ENCODE data around the gene CD8B. TPM values are rescaled to one million over a fixed set of nuclear protein-coding genes. Genes with fewer than 3 reads are reported as not detected.

The CD8B gene
- total RNA-seq, 1 experiment from 2014 or later, result 0.47 TPM

- RAD21 ChIA-PET (ENCODE audit: low non-redundant PET in 1 of 2, low total read pairs in 2 of 2, uncharacterized antibody in 2 of 2, unreplicated experiment in 2 of 2), result no interaction called here
- H4K20me1 ChIP-seq (ENCODE audit: insufficient read depth), result no peaks in the 10 kb centered on the region
- H3K27ac ChIP-seq (ENCODE audit: low read depth, low read length), result no peak overlapping the region
- no peaks in the 10 kb centered on the region for H3K36me3 ChIP-seq (ENCODE audit: control insufficient read depth in 1 of 2, insufficient read depth in 2 of 2, low read length in 2 of 2)
- no peak overlapping the region for H3K4me3 ChIP-seq (replicated peaks in 1 of 2; ENCODE audit: low read depth in 1 of 2, low read length in 2 of 2)
- intact Hi-C loops (cut with micrococcal nuclease), result no loop called here
- no TSS peak for BruUV-seq (replicated peaks)
- H3K79me2 ChIP-seq (ENCODE audit: insufficient read depth, low read length), result no peaks in the 10 kb centered on the region
- TF ChIP-seq EZH2phosphoT487 (IDR thresholded peaks at IDR 0.05; ENCODE audit: borderline replicate concordance), result no peak
- H3K4me1 ChIP-seq (ENCODE audit: control insufficient read depth in 1 of 2, insufficient read depth in 2 of 2, low read length in 2 of 2), result no peaks in the 10 kb centered on the region
- CTCF ChIA-PET, result no interaction called here
- no peak overlapping the region for H2AFZ ChIP-seq (ENCODE audit: low read depth, low read length, poor library complexity, severe bottlenecking)
- ATAC-seq (no peak), DNase-seq (ENCODE audit: low read depth, low spot score) (no peak)
- H3K4me2 ChIP-seq (ENCODE audit: low read length), result no peak overlapping the region
- POLR2A ChIA-PET, result no interaction called here
- H3K27me3 ChIP-seq (ENCODE audit: insufficient read depth, low read length), result no peaks in the 10 kb centered on the region
- no peaks in the 10 kb centered on the region for H3K9me3 ChIP-seq (ENCODE audit: control insufficient read depth in 1 of 2, insufficient read depth in 1 of 2, low read depth in 1 of 2, low read length in 2 of 2)
- no peaks in the 10 kb centered on the region for H3K9me2 ChIP-seq (ENCODE audit: insufficient read depth)
- no peak overlapping the region for H3K9ac ChIP-seq (ENCODE audit: low read length)
These were observed 40.4 kb downstream of the CD8B start for GRCh38 chr2:86821306-86821705.

DNA sequence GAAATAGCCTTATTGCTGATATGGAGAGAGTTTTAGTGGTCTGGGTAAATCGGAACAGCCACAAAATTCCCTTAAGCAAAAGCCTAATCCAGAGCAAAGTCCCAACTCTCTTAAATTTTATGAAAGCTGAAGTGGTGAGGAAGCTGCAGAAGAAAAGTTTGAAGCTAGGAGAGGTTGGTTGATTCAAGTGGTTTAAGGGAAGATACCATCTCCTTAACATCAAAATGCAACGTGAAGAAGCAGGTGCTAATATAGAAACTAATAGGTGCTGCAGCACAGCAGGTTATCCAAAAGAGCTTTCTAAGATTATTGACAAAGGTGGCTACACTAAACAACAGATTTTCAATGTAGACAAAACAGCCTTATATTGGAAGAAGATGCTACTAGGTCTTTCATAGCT lies 42.7 kb downstream of the CD8B start:
- BruUV-seq (replicated peaks), result no TSS peak
- CTCF ChIA-PET, result no interaction called here
- no peak overlapping the region for H3K27ac ChIP-seq (ENCODE audit: low read depth, low read length)

More for the DNA sequence above, 42.7 kb downstream of the CD8B start:
- Histone ChIP-seq H3K79me2 (ENCODE audit: insufficient read depth, low read length) (no peaks in the 10 kb centered on the region), H3K9me3 (ENCODE audit: control insufficient read depth in 1 of 2, insufficient read depth in 1 of 2, low read depth in 1 of 2, low read length in 2 of 2) (no peaks in the 10 kb centered on the region), H3K9ac (ENCODE audit: low read length) (no peak overlapping the region), H3K36me3 (ENCODE audit: control insufficient read depth in 1 of 2, insufficient read depth in 2 of 2, low read length in 2 of 2) (no peaks in the 10 kb centered on the region), H3K9me2 (ENCODE audit: insufficient read depth) (no peaks in the 10 kb centered on the region), H4K20me1 (ENCODE audit: insufficient read depth) (no peaks in the 10 kb centered on the region), H3K4me1 (ENCODE audit: control insufficient read depth in 1 of 2, insufficient read depth in 2 of 2, low read length in 2 of 2) (no peaks in the 10 kb centered on the region), H3K4me2 (ENCODE audit: low read length) (no peak overlapping the region), H3K27me3 (ENCODE audit: insufficient read depth, low read length) (no peaks in the 10 kb centered on the region), H2AFZ (ENCODE audit: low read depth, low read length, poor library complexity, severe bottlenecking) (no peak overlapping the region), H3K4me3 (replicated peaks in 1 of 2; ENCODE audit: low read depth in 1 of 2, low read length in 2 of 2) (no peak overlapping the region)
- DNase-seq (ENCODE audit: low read depth, low spot score) (no peak), ATAC-seq (no peak)
- intact Hi-C loops (cut with micrococcal nuclease), result no loop called here
- TF ChIP-seq SRF (IDR thresholded peaks at IDR 0.05; ENCODE audit: low read depth), result no peak
- TF ChIP-seq, protein P1, sequence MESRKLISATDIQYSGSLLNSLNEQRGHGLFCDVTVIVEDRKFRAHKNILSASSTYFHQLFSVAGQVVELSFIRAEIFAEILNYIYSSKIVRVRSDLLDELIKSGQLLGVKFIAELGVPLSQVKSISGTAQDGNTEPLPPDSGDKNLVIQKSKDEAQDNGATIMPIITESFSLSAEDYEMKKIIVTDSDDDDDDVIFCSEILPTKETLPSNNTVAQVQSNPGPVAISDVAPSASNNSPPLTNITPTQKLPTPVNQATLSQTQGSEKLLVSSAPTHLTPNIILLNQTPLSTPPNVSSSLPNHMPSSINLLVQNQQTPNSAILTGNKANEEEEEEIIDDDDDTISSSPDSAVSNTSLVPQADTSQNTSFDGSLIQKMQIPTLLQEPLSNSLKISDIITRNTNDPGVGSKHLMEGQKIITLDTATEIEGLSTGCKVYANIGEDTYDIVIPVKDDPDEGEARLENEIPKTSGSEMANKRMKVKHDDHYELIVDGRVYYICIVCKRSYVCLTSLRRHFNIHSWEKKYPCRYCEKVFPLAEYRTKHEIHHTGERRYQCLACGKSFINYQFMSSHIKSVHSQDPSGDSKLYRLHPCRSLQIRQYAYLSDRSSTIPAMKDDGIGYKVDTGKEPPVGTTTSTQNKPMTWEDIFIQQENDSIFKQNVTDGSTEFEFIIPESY (IDR thresholded peaks at IDR 0.05; ENCODE audit: extremely low read depth, insufficient replicate concordance, low read length), result no peak
- no peak for TF ChIP-seq SP1 (IDR thresholded peaks at IDR 0.05; ENCODE audit: low read depth)
- TF ChIP-seq CBX3 (IDR thresholded peaks at IDR 0.05; ENCODE audit: low read depth), result no peak
- no peak for TF ChIP-seq ZNF274 (IDR thresholded peaks at IDR 0.05; ENCODE audit: low read depth, low read length)
- no peak for TF ChIP-seq POLR2AphosphoS5 (IDR thresholded peaks at IDR 0.05; ENCODE audit: low read depth, low read length)
- no peak for TF ChIP-seq EZH2 (IDR thresholded peaks at IDR 0.05)
- TF ChIP-seq POLR2A (IDR thresholded peaks at IDR 0.05; ENCODE audit: borderline replicate concordance, extremely low read depth, insufficient read depth, insufficient read length), result no peak
- no peak for TF ChIP-seq CTCF (IDR thresholded peaks at IDR 0.05 in 2 of 3, conservative IDR thresholded peaks at IDR 0.05 in 1 of 3; ENCODE audit: borderline replicate concordance in 1 of 3, insufficient read depth in 1 of 3, low read depth in 2 of 3, low read length in 2 of 3)
- no peak for TF ChIP-seq FOSL1 (IDR thresholded peaks at IDR 0.05; ENCODE audit: low read depth)
- TF ChIP-seq SIN3A (IDR thresholded peaks at IDR 0.05; ENCODE audit: low read depth), result no peak
- TF ChIP-seq, protein P2, sequence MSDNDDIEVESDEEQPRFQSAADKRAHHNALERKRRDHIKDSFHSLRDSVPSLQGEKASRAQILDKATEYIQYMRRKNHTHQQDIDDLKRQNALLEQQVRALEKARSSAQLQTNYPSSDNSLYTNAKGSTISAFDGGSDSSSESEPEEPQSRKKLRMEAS (IDR thresholded peaks at IDR 0.05), result no peak
- ChIA-PET POLR2A (no interaction called here), RAD21 (ENCODE audit: low non-redundant PET in 1 of 2, low total read pairs in 2 of 2, uncharacterized antibody in 2 of 2, unreplicated experiment in 2 of 2) (no interaction called here)
